HEK293 (cell line): Measurements from ENCODE around the gene MAPK12.

ENCODE experiments used
- CTCF ChIA-PET: fragments of 350-600 bp; formaldehyde crosslinking; extraction: SDS; loops from one replicate; lab custom pipeline; 2021; ENCODE audit warnings: antibody characterized with exemption; lab: Yijun Ruan, JAX
- POLR2A ChIA-PET: fragments of 300-600 bp; formaldehyde crosslinking; extraction: SDS; loops from one replicate; lab custom pipeline; 2020; ENCODE audit warnings: antibody characterized with exemption, inconsistent platforms; lab: Yijun Ruan, JAX
- H3K27ac ChIP-seq: fragments of 200-500 bp; sonication (Bioruptor generic); 2 replicates; pipeline ENCODE4 v1.5.1; 2014; ENCODE audit warnings: low read depth, low read length, control low read depth, inconsistent platforms; ENCODE audit errors: extremely low read depth
- H3K36me3 ChIP-seq, 2 experiments: fragments of 200-500 bp in 1 of 2; sonication (Bioruptor generic) in 1 of 2; 1 replicate in 1 of 2; 2 replicates in 1 of 2; pipeline ENCODE4 v1.5.1; 2014 to 2017; ENCODE audit warnings: inconsistent platforms in 2 of 2, low read length in 2 of 2; ENCODE audit not compliant: control insufficient read depth in 2 of 2, insufficient read depth in 1 of 2
- H3K4me1 ChIP-seq: fragments of 200-500 bp; sonication (Bioruptor generic); 2 replicates; pipeline ENCODE4 v1.5.1; 2014; ENCODE audit warnings: mild to moderate bottlenecking, low read length, inconsistent platforms; ENCODE audit not compliant: control insufficient read depth, insufficient read depth
- H3K4me3 ChIP-seq: 2 replicates; pipeline ENCODE4 v1.5.1; 2011; ENCODE audit warnings: low read depth, mild to moderate bottlenecking, control low read depth, low read length, moderate library complexity
- H3K9me3 ChIP-seq: fragments of 200-500 bp; sonication (Bioruptor generic); 2 replicates; pipeline ENCODE4 v1.5.1; 2014; ENCODE audit warnings: low read depth, low read length, inconsistent platforms; ENCODE audit not compliant: control insufficient read depth, insufficient read depth
- EGR2 ChIP-seq: fragments of 450-650 bp; formaldehyde crosslinking; IDR thresholded peaks from 2 replicates; pipeline ENCODE4 v1.5.1; 2016; ENCODE audit warnings: low read depth, missing biosample characterization, missing genetic modification characterization
- GLIS1 ChIP-seq: fragments of 450-650 bp; formaldehyde crosslinking; IDR thresholded peaks from 2 replicates; pipeline ENCODE4 v1.5.1; 2016; ENCODE audit warnings: missing biosample characterization, missing genetic modification characterization
- GLIS2 ChIP-seq: fragments of 450-650 bp; formaldehyde crosslinking; IDR thresholded peaks from 2 replicates; pipeline ENCODE4 v1.5.1; 2016; ENCODE audit warnings: missing biosample characterization, missing genetic modification characterization
- HIC1 ChIP-seq: fragments of 450-650 bp; formaldehyde crosslinking; IDR thresholded peaks from 2 replicates; pipeline ENCODE4 v1.5.1; 2016; ENCODE audit warnings: missing biosample characterization, missing genetic modification characterization
- KLF1 ChIP-seq: fragments of 450-650 bp; formaldehyde crosslinking; IDR thresholded peaks from 2 replicates; pipeline ENCODE4 v1.5.1; 2016; ENCODE audit warnings: missing biosample characterization, missing genetic modification characterization
- KLF8 ChIP-seq: fragments of 450-650 bp; formaldehyde crosslinking; IDR thresholded peaks from 2 replicates; pipeline ENCODE4 v1.5.1; 2016; ENCODE audit warnings: missing biosample characterization, missing genetic modification characterization
- PATZ1 ChIP-seq: fragments of 450-650 bp; formaldehyde crosslinking; IDR thresholded peaks from 2 replicates; pipeline ENCODE4 v1.5.1; 2016; ENCODE audit warnings: missing biosample characterization, missing genetic modification characterization
- SP2 ChIP-seq: fragments of 450-650 bp; formaldehyde crosslinking; IDR thresholded peaks from 2 replicates; pipeline ENCODE4 v1.5.1; 2016; ENCODE audit warnings: missing biosample characterization, missing genetic modification characterization
- SP7 ChIP-seq: fragments of 450-650 bp; formaldehyde crosslinking; IDR thresholded peaks from 2 replicates; pipeline ENCODE4 v1.5.1; 2016; ENCODE audit warnings: missing biosample characterization, missing genetic modification characterization
- ZBTB8A ChIP-seq: fragments of 450-650 bp; formaldehyde crosslinking; IDR thresholded peaks from 2 replicates; pipeline ENCODE4 v1.5.1; 2016; ENCODE audit warnings: missing biosample characterization, missing genetic modification characterization
- ZFHX2 ChIP-seq: fragments of 450-650 bp; formaldehyde crosslinking; conservative IDR thresholded peaks from 2 replicates; pipeline ENCODE4 v1.5.1; 2016; ENCODE audit warnings: missing biosample characterization, missing genetic modification characterization
- ZFP69B ChIP-seq: fragments of 450-650 bp; formaldehyde crosslinking; IDR thresholded peaks from 2 replicates; pipeline ENCODE4 v1.5.1; 2016; ENCODE audit warnings: missing biosample characterization, missing genetic modification characterization
- ZNF157 ChIP-seq: fragments of 450-650 bp; formaldehyde crosslinking; IDR thresholded peaks from 2 replicates; pipeline ENCODE4 v1.5.1; 2016; ENCODE audit warnings: missing biosample characterization, missing genetic modification characterization
- ZNF211 ChIP-seq: fragments of 450-650 bp; formaldehyde crosslinking; IDR thresholded peaks from 2 replicates; pipeline ENCODE4 v1.5.1; 2016; ENCODE audit warnings: low read depth, missing biosample characterization, missing genetic modification characterization
- ZNF248 ChIP-seq: fragments of 450-650 bp; formaldehyde crosslinking; IDR thresholded peaks from 2 replicates; pipeline ENCODE4 v1.5.1; 2017; ENCODE audit warnings: missing biosample characterization, missing genetic modification characterization
- ZNF324 ChIP-seq: fragments of 450-650 bp; formaldehyde crosslinking; IDR thresholded peaks from 2 replicates; pipeline ENCODE4 v1.5.1; 2016; ENCODE audit warnings: missing biosample characterization, missing genetic modification characterization
- ZNF692 ChIP-seq: fragments of 450-650 bp; formaldehyde crosslinking; IDR thresholded peaks from 2 replicates; pipeline ENCODE4 v1.5.1; 2016; ENCODE audit warnings: missing biosample characterization, missing genetic modification characterization
- TF ChIP-seq, protein P1 (sequence below): fragments of 450-650 bp; formaldehyde crosslinking; IDR thresholded peaks from 2 replicates; pipeline ENCODE4 v1.5.1; 2017; ENCODE audit warnings: missing biosample characterization, missing genetic modification characterization
- TF ChIP-seq, protein P2 (sequence below): fragments of 450-650 bp; formaldehyde crosslinking; IDR thresholded peaks from 2 replicates; pipeline ENCODE4 v1.5.1; 2017; ENCODE audit warnings: missing biosample characterization, missing genetic modification characterization

MAPK12 gene

GRCh38 chr22:50302041-50302541 lies 40.6 kb upstream of the MAPK12 start:
- ChIA-PET CTCF (interaction anchor here (1.1 to 2.1 kb wide), 4 partner anchors 7 to 40 kb away, joined by 3 to 9 read pairs (median 6); no protein-coding TSS in a partner anchor), POLR2A (interaction anchor here (0.5 to 1.7 kb wide), 4 partner anchors 8 to 231 kb away, joined by 3 to 6 read pairs (median 4); no protein-coding TSS in a partner anchor)
- Histone ChIP-seq H3K9me3 (no peaks in the 10 kb centered on the region), H3K27ac (peak overlapping the region; percentile 50; the same call in 1 of the 2 replicates), H3K36me3 (peaks cover 0 to 40% of the 10 kb centered on the region in 2 experiments; a peak in 1 of 3 replicates), H3K4me3 (no peak overlapping the region), H3K4me1 (peaks cover 21% of the 10 kb centered on the region)
- TF ChIP-seq ZNF692 (tag by site-specific recombination), result peak; percentile 83
- TF ChIP-seq EGR2 (tag by site-specific recombination), result peak; percentile 61
- peak; percentile 77 for TF ChIP-seq GLIS1 (tag by site-specific recombination)
- no peak for TF ChIP-seq ZNF211
- peak; percentile 80 for TF ChIP-seq ZFHX2 (tag by site-specific recombination)
- peak; percentile 30; the same call in 1 of the 2 replicates for TF ChIP-seq HIC1 (tag by site-specific recombination)
- TF ChIP-seq ZFP69B (tag by site-specific recombination), result peak; percentile 66
- TF ChIP-seq ZBTB8A (tag by site-specific recombination), result 0 out of 2 replicates have a peak, but pooled peaks have one; percentile 6
- TF ChIP-seq GLIS2, result peak; percentile 74
- peak; percentile 75 for TF ChIP-seq KLF1
- no peak for TF ChIP-seq SP2
- TF ChIP-seq, all 188 proteins: peak for 9

GRCh38 chr22:50301581-50301991 lies 40.1 kb upstream of the MAPK12 start:
- TF ChIP-seq, protein P1, sequence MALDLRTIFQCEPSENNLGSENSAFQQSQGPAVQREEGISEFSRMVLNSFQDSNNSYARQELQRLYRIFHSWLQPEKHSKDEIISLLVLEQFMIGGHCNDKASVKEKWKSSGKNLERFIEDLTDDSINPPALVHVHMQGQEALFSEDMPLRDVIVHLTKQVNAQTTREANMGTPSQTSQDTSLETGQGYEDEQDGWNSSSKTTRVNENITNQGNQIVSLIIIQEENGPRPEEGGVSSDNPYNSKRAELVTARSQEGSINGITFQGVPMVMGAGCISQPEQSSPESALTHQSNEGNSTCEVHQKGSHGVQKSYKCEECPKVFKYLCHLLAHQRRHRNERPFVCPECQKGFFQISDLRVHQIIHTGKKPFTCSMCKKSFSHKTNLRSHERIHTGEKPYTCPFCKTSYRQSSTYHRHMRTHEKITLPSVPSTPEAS (tag by site-specific recombination), result no peak
- TF ChIP-seq PATZ1 (tag by site-specific recombination) (0 out of 2 replicates have a peak, but pooled peaks have one; percentile 10), KLF8 (peak; percentile 22; the same call in 1 of the 2 replicates), SP2 (no peak), ZFHX2 (tag by site-specific recombination) (peak; percentile 82), ZNF324 (tag by site-specific recombination) (no peak), ZNF157 (tag by site-specific recombination) (no peak), ZBTB8A (tag by site-specific recombination) (peak; percentile 19; the same call in 1 of the 2 replicates), EGR2 (tag by site-specific recombination) (peak; percentile 64), SP7 (peak; percentile 87), ZNF248 (no peak)
- TF ChIP-seq, protein P2, sequence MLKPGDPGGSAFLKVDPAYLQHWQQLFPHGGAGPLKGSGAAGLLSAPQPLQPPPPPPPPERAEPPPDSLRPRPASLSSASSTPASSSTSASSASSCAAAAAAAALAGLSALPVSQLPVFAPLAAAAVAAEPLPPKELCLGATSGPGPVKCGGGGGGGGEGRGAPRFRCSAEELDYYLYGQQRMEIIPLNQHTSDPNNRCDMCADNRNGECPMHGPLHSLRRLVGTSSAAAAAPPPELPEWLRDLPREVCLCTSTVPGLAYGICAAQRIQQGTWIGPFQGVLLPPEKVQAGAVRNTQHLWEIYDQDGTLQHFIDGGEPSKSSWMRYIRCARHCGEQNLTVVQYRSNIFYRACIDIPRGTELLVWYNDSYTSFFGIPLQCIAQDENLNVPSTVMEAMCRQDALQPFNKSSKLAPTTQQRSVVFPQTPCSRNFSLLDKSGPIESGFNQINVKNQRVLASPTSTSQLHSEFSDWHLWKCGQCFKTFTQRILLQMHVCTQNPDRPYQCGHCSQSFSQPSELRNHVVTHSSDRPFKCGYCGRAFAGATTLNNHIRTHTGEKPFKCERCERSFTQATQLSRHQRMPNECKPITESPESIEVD (tag by site-specific recombination), result no peak
- peaks cover 21% of the 10 kb centered on the region for H3K4me1 ChIP-seq
- peaks cover 0 to 40% of the 10 kb centered on the region in 2 experiments; a peak in 1 of 3 replicates for H3K36me3 ChIP-seq
- H3K4me3 ChIP-seq, result no peak overlapping the region
- H3K9me3 ChIP-seq, result no peaks in the 10 kb centered on the region
- POLR2A ChIA-PET, result interaction anchor here (1.0 to 1.7 kb wide), 2 partner anchors 8 to 13 kb away, joined by 3 to 6 read pairs; no protein-coding TSS in a partner anchor
- CTCF ChIA-PET, result interaction anchor here (1.1 to 1.7 kb wide), 2 partner anchors 26 to 27 kb away, joined by 3 to 5 read pairs; no protein-coding TSS in a partner anchor
- no peak overlapping the region for H3K27ac ChIP-seq
